CD14-positive monocyte (primary cell): ENCODE measurements around the gene EML4. TPM values are rescaled to one million over a fixed set of nuclear protein-coding genes. Genes with fewer than 3 reads are reported as not detected.
A peak's percentile ranks its signal among the peaks of the same experiment; 100 is the strongest.

Experiments
- DNase-seq, 3 donors: peaks; one replicate each; pipeline ENCODE4 v3.0.0-alpha.2; 2011 to 2022
- H2AFZ ChIP-seq: 2 replicates; pipeline ENCODE4 v1.6.0; 2012; ENCODE audit warnings: mild to moderate bottlenecking, low read depth, low read length, inconsistent platforms; ENCODE audit not compliant: insufficient read depth, poor library complexity, severe bottlenecking
- H3K27ac ChIP-seq, 2 donors: 1 replicate in 1 of 2; 2 replicates in 1 of 2; pipeline ENCODE4 v1.5.1; 2012 to 2013; ENCODE audit warnings: low read length in 2 of 2, control low read depth in 1 of 2, inconsistent platforms in 1 of 2, low read depth in 1 of 2, mild to moderate bottlenecking in 1 of 2
- H3K27me3 ChIP-seq, 2 donors: one replicate each; pipeline versions ENCODE4 v1.6.0 to v1.6.1; 2011 to 2013; ENCODE audit warnings: low read length in 2 of 2; ENCODE audit not compliant: control insufficient read depth in 2 of 2, insufficient read depth in 2 of 2
- H3K36me3 ChIP-seq, 2 donors: replicated peaks in 1 of 2; 1 replicate in 1 of 2; 2 replicates in 1 of 2; pipeline versions ENCODE4 v1.5.1 to v1.6.1; 2012 to 2013; ENCODE audit warnings: low read length in 2 of 2, control low read depth in 1 of 2, inconsistent platforms in 1 of 2, mild to moderate bottlenecking in 1 of 2; ENCODE audit not compliant: insufficient read depth in 2 of 2, control insufficient read depth in 1 of 2
- H3K4me1 ChIP-seq, 2 donors: 1 replicate in 1 of 2; 2 replicates in 1 of 2; pipeline versions ENCODE4 v1.5.1 to v1.6.1; 2012 to 2013; ENCODE audit warnings: low read length in 2 of 2, control low read depth in 1 of 2, inconsistent platforms in 1 of 2, mild to moderate bottlenecking in 1 of 2, moderate library complexity in 1 of 2; ENCODE audit not compliant: insufficient read depth in 2 of 2, control insufficient read depth in 1 of 2
- H3K4me2 ChIP-seq: replicated peaks from 2 replicates; pipeline ENCODE3; 2012; ENCODE audit warnings: low read length, moderate library complexity, mild to moderate bottlenecking; ENCODE audit not compliant: poor library complexity, severe bottlenecking; ENCODE audit errors: extremely low read depth
- H3K4me3 ChIP-seq, 3 experiments: fragments of 200-600 bp in 1 of 3; sonication (generic) in 1 of 3; replicated peaks in 1 of 3; 1 replicate in 2 of 3; 2 replicates in 1 of 3; pipeline ENCODE4 v1.5.1; 2011 to 2013; ENCODE audit warnings: low read length in 3 of 3, mild to moderate bottlenecking in 3 of 3, control low read depth in 2 of 3, low read depth in 2 of 3, inconsistent platforms in 1 of 3, moderate library complexity in 1 of 3
- H3K79me2 ChIP-seq: 2 replicates; pipeline ENCODE4 v1.6.0; 2012; ENCODE audit warnings: mild to moderate bottlenecking, control low read depth, inconsistent platforms, low read length, moderate library complexity; ENCODE audit not compliant: insufficient read depth
- H3K9ac ChIP-seq: 2 replicates; pipeline ENCODE4 v1.6.0; 2017; ENCODE audit warnings: low read length, mild to moderate bottlenecking; ENCODE audit not compliant: insufficient read depth, poor library complexity, severe bottlenecking
- H3K9me3 ChIP-seq, 2 donors: replicated peaks in 1 of 2; 1 replicate in 1 of 2; 2 replicates in 1 of 2; pipeline versions ENCODE4 v1.5.1 to v1.6.1; 2012 to 2013; ENCODE audit warnings: low read length in 2 of 2, control low read depth in 1 of 2; ENCODE audit not compliant: control insufficient read depth in 1 of 2, insufficient read depth in 1 of 2
- H4K20me1 ChIP-seq: 2 replicates; pipeline ENCODE4 v1.6.0; 2012; ENCODE audit warnings: mild to moderate bottlenecking, low read length, control low read depth, moderate library complexity; ENCODE audit not compliant: insufficient read depth
- H3K27ac Mint-ChIP-seq, 7 donors: one replicate each; pipeline ENCODE4 v1.8.0; 2020; ENCODE audit warnings: mild to moderate bottlenecking in 7 of 7, mixed read lengths in 7 of 7, moderate library complexity in 6 of 7, inconsistent platforms in 2 of 7
- H3K27me3 Mint-ChIP-seq, 3 donors: one replicate each; pipeline ENCODE4 v1.8.0; 2021 to 2022; ENCODE audit warnings: low read depth in 3 of 3, mild to moderate bottlenecking in 3 of 3, mixed read lengths in 3 of 3, moderate library complexity in 3 of 3, inconsistent platforms in 1 of 3
- H3K36me3 Mint-ChIP-seq, 2 donors: one replicate each; pipeline ENCODE4 v1.8.0; 2020; ENCODE audit warnings: mixed read lengths in 2 of 2, inconsistent platforms in 1 of 2, mild to moderate bottlenecking in 1 of 2
- H3K4me1 Mint-ChIP-seq: one replicate; pipeline ENCODE4 v1.8.0; 2020; ENCODE audit warnings: mild to moderate bottlenecking, mixed read lengths
- H3K4me3 Mint-ChIP-seq, 2 donors: one replicate each; pipeline ENCODE4 v1.8.0; 2020; ENCODE audit warnings: mild to moderate bottlenecking in 2 of 2, mixed read lengths in 2 of 2, moderate library complexity in 1 of 2
- H3K9me3 Mint-ChIP-seq, 7 donors: one replicate each; pipeline ENCODE4 v1.8.0; 2020 to 2022; ENCODE audit warnings: mixed read lengths in 7 of 7, mild to moderate bottlenecking in 6 of 7, moderate library complexity in 6 of 7, inconsistent platforms in 2 of 7
- WGBS: methylation state at CpG from one replicate; pipeline ENCODE4 v1.1.5; 2013; ENCODE audit warnings: missing lambda C conversion rate; ENCODE audit not compliant: insufficient coverage; 5-methylcytosine and 5-hydroxymethylcytosine counted together
- intact Hi-C, 2 donors: fragments of 100-400 bp; cut with micrococcal nuclease; formaldehyde crosslinking; loops; one replicate each; pipeline versions ENCODE4 v1.15.0 to v1.15.1; 2023
- polyA plus RNA-seq, 3 donors: library from polyadenylated mRNA; depleted of rRNA in 1 of 3; unstranded in 2 of 3; stranded (reverse) in 1 of 3; fragments of 300-500 nt in 2 of 3; fragments of >200 nt in 1 of 3; fragmentation: Illumina TruSeq in 2 of 3; gene quantifications; 1 replicate in 2 of 3; 2 replicates in 1 of 3; pipeline ENCODE4 v1.2.3, GENCODE V29; 2012 to 2021
- TF ChIP-seq, protein P1 (sequence below): fragments of 200-600 bp; IDR thresholded peaks from one replicate; pipeline ENCODE4 v1.8.0; 2022; ENCODE audit warnings: antibody characterized with exemption, mild to moderate bottlenecking

Gene EML4
- polyA plus RNA-seq, 3 donors, result 11.5 to 24.3 (median 15.0) TPM

DNA sequence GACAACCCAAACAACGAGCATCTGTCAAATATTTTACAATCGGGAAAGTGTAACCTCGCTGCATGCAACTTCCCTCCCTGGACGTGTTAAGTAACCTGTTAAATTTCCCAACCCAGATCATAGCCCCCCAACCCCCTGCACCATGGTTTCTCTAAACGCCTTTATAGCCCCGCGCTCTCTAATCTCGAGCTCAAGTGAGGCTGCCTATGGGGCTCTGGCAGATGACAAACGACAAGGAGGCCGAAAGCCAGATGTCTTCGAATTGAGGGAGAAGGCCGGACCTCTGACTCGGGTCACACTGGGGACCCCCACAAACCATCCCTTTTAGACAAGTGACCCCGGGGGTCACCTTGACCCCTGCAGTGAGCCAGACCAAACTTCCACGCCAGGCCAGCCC is 191.3 kb downstream of the EML4 start:
- peaks cover 3 to 5% (median 4%) of the 10 kb centered on the region in 3 donors for H3K27me3 Mint-ChIP-seq
- peaks cover 0 to 4% of the 10 kb centered on the region in 2 donors for H3K36me3 ChIP-seq
- peaks cover 36% of the 10 kb centered on the region for H3K4me1 Mint-ChIP-seq
- peaks cover 24 to 31% of the 10 kb centered on the region in 2 donors for H3K4me1 ChIP-seq
- WGBS, result 0% methylated on average over 11 of the region's 15 CpGs
- TF ChIP-seq, protein P1, sequence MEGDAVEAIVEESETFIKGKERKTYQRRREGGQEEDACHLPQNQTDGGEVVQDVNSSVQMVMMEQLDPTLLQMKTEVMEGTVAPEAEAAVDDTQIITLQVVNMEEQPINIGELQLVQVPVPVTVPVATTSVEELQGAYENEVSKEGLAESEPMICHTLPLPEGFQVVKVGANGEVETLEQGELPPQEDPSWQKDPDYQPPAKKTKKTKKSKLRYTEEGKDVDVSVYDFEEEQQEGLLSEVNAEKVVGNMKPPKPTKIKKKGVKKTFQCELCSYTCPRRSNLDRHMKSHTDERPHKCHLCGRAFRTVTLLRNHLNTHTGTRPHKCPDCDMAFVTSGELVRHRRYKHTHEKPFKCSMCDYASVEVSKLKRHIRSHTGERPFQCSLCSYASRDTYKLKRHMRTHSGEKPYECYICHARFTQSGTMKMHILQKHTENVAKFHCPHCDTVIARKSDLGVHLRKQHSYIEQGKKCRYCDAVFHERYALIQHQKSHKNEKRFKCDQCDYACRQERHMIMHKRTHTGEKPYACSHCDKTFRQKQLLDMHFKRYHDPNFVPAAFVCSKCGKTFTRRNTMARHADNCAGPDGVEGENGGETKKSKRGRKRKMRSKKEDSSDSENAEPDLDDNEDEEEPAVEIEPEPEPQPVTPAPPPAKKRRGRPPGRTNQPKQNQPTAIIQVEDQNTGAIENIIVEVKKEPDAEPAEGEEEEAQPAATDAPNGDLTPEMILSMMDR, result no peak
- H3K79me2 ChIP-seq, result peaks cover 55% of the 10 kb centered on the region
- H3K36me3 Mint-ChIP-seq, result peaks cover 9% of the 10 kb centered on the region in 2 donors
- peaks cover 0 to 3% (median 0%) of the 10 kb centered on the region in 7 donors for H3K9me3 Mint-ChIP-seq
- intact Hi-C loops, result no loop called here
- peak overlapping the region; percentile 92 for H3K9ac ChIP-seq
- H3K27ac Mint-ChIP-seq, result peak overlapping the region; percentile 97 to 99 (median 98)
- peak overlapping the region; percentile 88 to 97 for H3K27ac ChIP-seq
- peak overlapping the region; percentile 90 for H3K4me2 ChIP-seq
- peak overlapping the region; percentile 83 to 92 (median 89) for H3K4me3 ChIP-seq
- H3K27me3 ChIP-seq, result no peaks in the 10 kb centered on the region
- H3K4me3 Mint-ChIP-seq, result peak overlapping the region; percentile 90 to 96
- DNase-seq, result peak in 1 of 3 donors; percentile 12
- peaks cover 36% of the 10 kb centered on the region for H4K20me1 ChIP-seq
- H3K9me3 ChIP-seq, result no peaks in the 10 kb centered on the region
- peak overlapping the region; percentile 85 for H2AFZ ChIP-seq

DNA sequence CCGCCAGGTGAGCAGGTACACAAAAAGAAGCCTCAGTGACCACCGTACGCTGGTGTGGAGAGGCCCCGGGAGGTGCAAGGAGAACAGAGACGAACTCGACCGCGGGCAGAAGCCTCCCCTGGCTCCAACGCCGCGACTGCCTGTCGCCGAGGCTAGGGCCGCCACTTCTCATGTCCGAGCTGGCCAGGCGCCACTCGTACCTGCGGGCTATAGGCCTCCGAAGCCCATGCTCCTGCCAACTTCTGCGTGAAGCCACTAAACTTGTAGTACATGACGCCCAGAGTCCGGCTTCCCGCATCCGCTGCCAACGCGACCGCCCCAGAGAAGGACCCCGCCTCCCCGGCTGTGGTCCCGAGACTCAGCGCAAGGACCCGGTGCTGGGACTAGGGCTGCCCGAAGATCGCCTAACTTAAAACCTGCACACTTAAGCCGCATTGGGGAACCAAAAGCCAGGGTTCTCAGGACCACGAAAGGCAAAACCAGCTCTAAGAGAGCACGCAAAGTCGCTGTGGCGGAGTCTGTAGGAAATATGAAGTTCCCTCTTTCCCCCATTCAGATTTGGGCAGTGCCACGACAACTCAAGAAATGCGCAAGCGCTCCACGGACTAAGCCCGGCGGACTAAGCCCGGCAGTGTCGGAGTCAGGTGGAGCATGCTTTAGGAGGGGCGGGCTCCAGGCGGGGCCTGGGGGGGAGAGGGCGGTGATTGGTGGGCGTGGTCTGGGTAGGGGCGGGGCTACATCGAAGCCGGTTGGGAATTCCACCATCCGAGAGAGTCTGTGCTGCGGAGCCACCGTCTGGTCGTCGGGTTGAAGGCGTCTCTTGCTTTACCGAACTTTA is 192.0 kb downstream of the EML4 start, which contains the start of gene COX7A2L:
COX7A2L (minus strand) TSS at position 328 of the 838 bp plus-strand sequence; CDS start at position 272, 56 bp downstream.
- under 1% methylated on average over 53 of the region's 61 CpGs for WGBS
- peaks cover 3 to 6% (median 4%) of the 10 kb centered on the region in 3 donors for H3K27me3 Mint-ChIP-seq
- H2AFZ ChIP-seq, result peak within 1 kb of the TSS; percentile 85
- peaks cover 32% of the 10 kb centered on the region for H4K20me1 ChIP-seq
- H3K9me3 Mint-ChIP-seq, result peaks cover 0 to 3% (median 0%) of the 10 kb centered on the region in 7 donors
- H3K79me2 ChIP-seq, result peaks cover 49% of the 10 kb centered on the region
- peak within 1 kb of the TSS; percentile 92 for H3K9ac ChIP-seq
- H3K36me3 Mint-ChIP-seq, result peaks cover 7% of the 10 kb centered on the region in 2 donors
- H3K27me3 ChIP-seq, result no peaks in the 10 kb centered on the region
- H3K4me3 ChIP-seq, result peak within 1 kb of the TSS; percentile 83 to 92 (median 89)
- DNase-seq, result peak; percentile 93 to 96 (median 94)
- peaks cover 24 to 31% of the 10 kb centered on the region in 2 donors for H3K4me1 ChIP-seq
- peak within 1 kb of the TSS; percentile 90 for H3K4me2 ChIP-seq
- intact Hi-C loops, result no loop called here
- H3K9me3 ChIP-seq, result no peaks in the 10 kb centered on the region
- H3K4me1 Mint-ChIP-seq, result peaks cover 36% of the 10 kb centered on the region
- peaks cover 0 to 4% of the 10 kb centered on the region in 2 donors for H3K36me3 ChIP-seq
- H3K27ac ChIP-seq, result peak within 1 kb of the TSS; percentile 88 to 97
- TF ChIP-seq, protein P1, result no peak
- H3K27ac Mint-ChIP-seq, result peak within 1 kb of the TSS; percentile 97 to 99 (median 98)
- peak within 1 kb of the TSS; percentile 90 to 96 for H3K4me3 Mint-ChIP-seq
